ENCODE measurements around the gene ABCB8.

DNA sequence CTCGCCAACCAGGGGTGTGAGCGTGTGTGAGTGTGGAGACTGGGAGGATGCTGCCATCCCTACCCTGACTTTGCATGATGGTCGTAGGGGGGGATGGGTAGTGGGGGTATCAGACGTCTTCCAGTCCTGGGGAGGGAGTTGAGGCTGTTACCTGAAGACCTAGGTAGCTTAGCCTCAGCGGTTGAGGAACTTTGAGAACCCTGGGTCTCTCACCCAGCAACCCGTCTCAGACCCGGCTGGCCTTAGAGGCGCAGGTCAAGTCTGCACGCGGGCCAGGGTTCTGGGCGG lies 33.8 kb downstream of the ABCB8 start:
- TF ChIP-seq, protein P1, sequence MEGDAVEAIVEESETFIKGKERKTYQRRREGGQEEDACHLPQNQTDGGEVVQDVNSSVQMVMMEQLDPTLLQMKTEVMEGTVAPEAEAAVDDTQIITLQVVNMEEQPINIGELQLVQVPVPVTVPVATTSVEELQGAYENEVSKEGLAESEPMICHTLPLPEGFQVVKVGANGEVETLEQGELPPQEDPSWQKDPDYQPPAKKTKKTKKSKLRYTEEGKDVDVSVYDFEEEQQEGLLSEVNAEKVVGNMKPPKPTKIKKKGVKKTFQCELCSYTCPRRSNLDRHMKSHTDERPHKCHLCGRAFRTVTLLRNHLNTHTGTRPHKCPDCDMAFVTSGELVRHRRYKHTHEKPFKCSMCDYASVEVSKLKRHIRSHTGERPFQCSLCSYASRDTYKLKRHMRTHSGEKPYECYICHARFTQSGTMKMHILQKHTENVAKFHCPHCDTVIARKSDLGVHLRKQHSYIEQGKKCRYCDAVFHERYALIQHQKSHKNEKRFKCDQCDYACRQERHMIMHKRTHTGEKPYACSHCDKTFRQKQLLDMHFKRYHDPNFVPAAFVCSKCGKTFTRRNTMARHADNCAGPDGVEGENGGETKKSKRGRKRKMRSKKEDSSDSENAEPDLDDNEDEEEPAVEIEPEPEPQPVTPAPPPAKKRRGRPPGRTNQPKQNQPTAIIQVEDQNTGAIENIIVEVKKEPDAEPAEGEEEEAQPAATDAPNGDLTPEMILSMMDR (IDR thresholded peaks at IDR 0.05), result no peak
- TF ChIP-seq POLR2A (IDR thresholded peaks at IDR 0.05) (no peak), EP300 (IDR thresholded peaks at IDR 0.05) (no peak)
